H1 (cell line): ENCODE measurements around the gene CDK5R2.

Source experiments
- ASH2L ChIP-seq: fragments of 200-600, 300-600 bp; sonication (generic); IDR thresholded peaks from one replicate; pipeline ENCODE4 v1.7.1; 2017; ENCODE audit warnings: low read length
- CBX5 ChIP-seq: fragments of 300-800, 300-1000 bp; sonication (generic); IDR thresholded peaks from 2 replicates; pipeline ENCODE4 v1.7.1; 2016; ENCODE audit warnings: antibody characterized with exemption, low read length, low read depth
- CHD2 ChIP-seq: IDR thresholded peaks from 2 replicates; pipeline ENCODE4 v1.6.1; 2012; ENCODE audit warnings: low read length, improper control_type of control experiment
- HDAC2 ChIP-seq, 2 experiments: fragments of 300-600 bp in 1 of 2; sonication (generic) in 1 of 2; IDR thresholded peaks; 2 replicates each; pipeline ENCODE4 v1.6.1; 2011 to 2012; ENCODE audit warnings: low read depth in 2 of 2, low read length in 2 of 2, mild to moderate bottlenecking in 2 of 2, moderate library complexity in 2 of 2, borderline replicate concordance in 1 of 2, inconsistent platforms in 1 of 2
- JUND ChIP-seq: IDR thresholded peaks from 2 replicates; pipeline ENCODE4 v1.6.1; 2011; ENCODE audit warnings: mild to moderate bottlenecking, improper control_type of control experiment, low read length
- POLR2AphosphoS5 ChIP-seq: IDR thresholded peaks from 2 replicates; pipeline ENCODE4 v1.6.1; 2011; ENCODE audit warnings: low read depth, low read length
- RNF2 ChIP-seq: fragments of 200-900, 300-1000 bp; sonication (generic); IDR thresholded peaks from 2 replicates; pipeline ENCODE4 v1.7.1; 2016; ENCODE audit warnings: borderline replicate concordance, low read depth, mild to moderate bottlenecking, antibody characterized with exemption, low read length; ENCODE audit not compliant: poor library complexity, severe bottlenecking; ENCODE audit errors: missing control alignments
- TF ChIP-seq, protein P1 (sequence below), 3 experiments: IDR thresholded peaks; 1 replicate in 2 of 3; 2 replicates in 1 of 3; pipeline versions ENCODE4 v1.5.1 to v1.6.1; 2011; ENCODE audit warnings: low read length in 3 of 3, mild to moderate bottlenecking in 3 of 3, inconsistent platforms in 2 of 3, low read depth in 1 of 3, moderate library complexity in 1 of 3; ENCODE audit not compliant: insufficient read depth in 1 of 3; ENCODE audit errors: control extremely low read depth in 1 of 3

- TF ChIP-seq JUND (no peak), CBX5 (no peak), ASH2L (no peak), HDAC2 (IDR thresholded peaks at IDR 0.05; ENCODE audit: borderline replicate concordance in 1 of 2, low read depth in 2 of 2, low read length in 2 of 2) (no peak), POLR2AphosphoS5 (no peak), CHD2 (no peak), RNF2 (no peak)
- TF ChIP-seq, protein P1, sequence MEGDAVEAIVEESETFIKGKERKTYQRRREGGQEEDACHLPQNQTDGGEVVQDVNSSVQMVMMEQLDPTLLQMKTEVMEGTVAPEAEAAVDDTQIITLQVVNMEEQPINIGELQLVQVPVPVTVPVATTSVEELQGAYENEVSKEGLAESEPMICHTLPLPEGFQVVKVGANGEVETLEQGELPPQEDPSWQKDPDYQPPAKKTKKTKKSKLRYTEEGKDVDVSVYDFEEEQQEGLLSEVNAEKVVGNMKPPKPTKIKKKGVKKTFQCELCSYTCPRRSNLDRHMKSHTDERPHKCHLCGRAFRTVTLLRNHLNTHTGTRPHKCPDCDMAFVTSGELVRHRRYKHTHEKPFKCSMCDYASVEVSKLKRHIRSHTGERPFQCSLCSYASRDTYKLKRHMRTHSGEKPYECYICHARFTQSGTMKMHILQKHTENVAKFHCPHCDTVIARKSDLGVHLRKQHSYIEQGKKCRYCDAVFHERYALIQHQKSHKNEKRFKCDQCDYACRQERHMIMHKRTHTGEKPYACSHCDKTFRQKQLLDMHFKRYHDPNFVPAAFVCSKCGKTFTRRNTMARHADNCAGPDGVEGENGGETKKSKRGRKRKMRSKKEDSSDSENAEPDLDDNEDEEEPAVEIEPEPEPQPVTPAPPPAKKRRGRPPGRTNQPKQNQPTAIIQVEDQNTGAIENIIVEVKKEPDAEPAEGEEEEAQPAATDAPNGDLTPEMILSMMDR (IDR thresholded peaks at IDR 0.05; ENCODE audit: control extremely low read depth in 1 of 3, insufficient read depth in 1 of 3, low read depth in 1 of 3, low read length in 3 of 3): no peak
Observed at GRCh38 chr2:218946621-218947020, 12.8 kb upstream of the CDK5R2 start.
